Measurements from ENCODE around the gene MED25.
A peak's percentile ranks its signal among the peaks of the same experiment; 100 is the strongest.

MED25 gene

GRCh38 chr19:49845414-49845813, 27.3 kb downstream of the MED25 start:
- no peak for DNase-seq

- DNase-seq = no peak
Observed at GRCh38 chr19:49846408-49846807, 28.3 kb downstream of the MED25 start.

GRCh38 chr19:49847731-49848696, 29.9 kb downstream of the MED25 start:
- peak; percentile 22 for DNase-seq

- no peak for DNase-seq
Observed at GRCh38 chr19:49848938-49849337, 30.8 kb downstream of the MED25 start.

- no peak for DNase-seq
Observed at GRCh38 chr19:49849433-49850220, 31.5 kb downstream of the MED25 start.

GRCh38 chr19:49850221-49850486, 32.1 kb downstream of the MED25 start:
- DNase-seq = no peak

- peak; percentile 90 for DNase-seq
Observed at GRCh38 chr19:49850487-49851342, 32.6 kb downstream of the MED25 start, which contains the start of gene PTOV1. Gene PTOV1, plus strand, starts transcription at chr19:49851159.

GRCh38 chr19:49851456-49852259, 33.6 kb downstream of the MED25 start:
- DNase-seq = no peak

GRCh38 chr19:49852631-49853126, 34.6 kb downstream of the MED25 start:
- no peak for DNase-seq

- DNase-seq = no peak
Observed at GRCh38 chr19:49853852-49854377, 35.8 kb downstream of the MED25 start.

GRCh38 chr19:49854378-49855263, 36.5 kb downstream of the MED25 start:
- DNase-seq = no peak

GRCh38 chr19:49855277-49855675, 37.2 kb downstream of the MED25 start:
- no peak for DNase-seq

GRCh38 chr19:49855676-49856573, 37.8 kb downstream of the MED25 start:
- no peak for DNase-seq

GRCh38 chr19:49856574-49857021, 38.5 kb downstream of the MED25 start:
- DNase-seq = no peak

GRCh38 chr19:49857061-49857837, 39.2 kb downstream of the MED25 start:
- DNase-seq = no peak

GRCh38 chr19:49857838-49858087, 39.7 kb downstream of the MED25 start:
- DNase-seq = no peak

GRCh38 chr19:49858088-49858985, 40.2 kb downstream of the MED25 start:
- no peak for DNase-seq

Data from T1000 (cell line).